H9 (cell line): ENCODE results near the gene NCAPG. TPM values are rescaled to one million over a fixed set of nuclear protein-coding genes. Genes with fewer than 3 reads are reported as not detected.

Experiments
- DNase-seq: peaks from one replicate; pipeline ENCODE4 v3.0.0-alpha.2; 2017
- H2AFZ ChIP-seq: one replicate; pipeline ENCODE4 v1.6.1; 2013; ENCODE audit warnings: mild to moderate bottlenecking, low read length, control low read depth, moderate library complexity
- H2AK5ac ChIP-seq: 2 replicates; pipeline ENCODE4 v1.6.1; 2013; ENCODE audit warnings: low read length, control low read depth, mixed read lengths; ENCODE audit not compliant: insufficient read length
- H2BK120ac ChIP-seq: one replicate; pipeline ENCODE4 v1.6.1; 2013; ENCODE audit warnings: low read depth, mild to moderate bottlenecking, low read length, control low read depth, inconsistent platforms; ENCODE audit not compliant: poor library complexity, severe bottlenecking
- H2BK12ac ChIP-seq: 2 replicates; pipeline ENCODE4 v1.6.1; 2013; ENCODE audit warnings: low read length, control low read depth, mixed read lengths, low read depth; ENCODE audit not compliant: insufficient read length
- H2BK15ac ChIP-seq: 2 replicates; pipeline ENCODE4 v1.6.1; 2013; ENCODE audit warnings: low read depth, low read length, control low read depth
- H2BK20ac ChIP-seq: one replicate; pipeline ENCODE4 v1.6.1; 2013; ENCODE audit warnings: low read depth, mild to moderate bottlenecking, low read length, control low read depth, inconsistent platforms; ENCODE audit not compliant: poor library complexity, severe bottlenecking
- H2BK5ac ChIP-seq: 2 replicates; pipeline ENCODE4 v1.6.1; 2013; ENCODE audit warnings: low read length, control low read depth, mixed read lengths; ENCODE audit not compliant: insufficient read length
- H3K14ac ChIP-seq: 2 replicates; pipeline ENCODE4 v1.6.1; 2013; ENCODE audit warnings: low read length, control low read depth; ENCODE audit not compliant: insufficient read depth
- H3K18ac ChIP-seq: 2 replicates; pipeline ENCODE4 v1.6.1; 2013; ENCODE audit warnings: low read depth, mild to moderate bottlenecking, mixed read lengths, low read length, control low read depth; ENCODE audit not compliant: insufficient read length
- H3K23ac ChIP-seq: 2 replicates; pipeline ENCODE4 v1.6.1; 2013; ENCODE audit warnings: low read length, control low read depth, mixed read lengths, low read depth; ENCODE audit not compliant: insufficient read length
- H3K23me2 ChIP-seq: 2 replicates; pipeline ENCODE4 v1.6.1; 2013; ENCODE audit warnings: low read depth, mild to moderate bottlenecking, mixed read lengths, low read length, control low read depth; ENCODE audit not compliant: insufficient read length, poor library complexity, severe bottlenecking
- H3K27ac ChIP-seq: 2 replicates; pipeline ENCODE4 v1.5.1; 2013; ENCODE audit warnings: low read length, control low read depth, mixed read lengths, low read depth; ENCODE audit not compliant: insufficient read length
- H3K27me3 ChIP-seq: 2 replicates; pipeline ENCODE4 v1.6.1; 2013; ENCODE audit warnings: low read length, control low read depth, inconsistent platforms; ENCODE audit not compliant: insufficient read depth
- H3K4ac ChIP-seq: 2 replicates; pipeline ENCODE4 v1.6.1; 2013; ENCODE audit warnings: low read depth, mild to moderate bottlenecking, control low read depth, inconsistent platforms, low read length, moderate library complexity
- H3K4me1 ChIP-seq: 2 replicates; pipeline ENCODE4 v1.6.1; 2013; ENCODE audit warnings: low read length, control low read depth, inconsistent platforms; ENCODE audit not compliant: insufficient read depth
- H3K4me2 ChIP-seq: 2 replicates; pipeline ENCODE4 v1.6.1; 2013; ENCODE audit warnings: low read length, control low read depth, mixed read lengths; ENCODE audit not compliant: insufficient read length, insufficient read depth
- H3K56ac ChIP-seq: 2 replicates; pipeline ENCODE4 v1.6.1; 2013; ENCODE audit warnings: low read depth, mild to moderate bottlenecking, mixed read lengths, low read length, control low read depth; ENCODE audit not compliant: insufficient read length
- H3K79me1 ChIP-seq: 2 replicates; pipeline ENCODE4 v1.6.1; 2013; ENCODE audit warnings: low read depth, mild to moderate bottlenecking, moderate library complexity, low read length, control low read depth, inconsistent platforms; ENCODE audit not compliant: insufficient read depth, poor library complexity, severe bottlenecking
- H3K79me2 ChIP-seq: 2 replicates; pipeline ENCODE4 v1.6.1; 2013; ENCODE audit warnings: low read length, control low read depth, inconsistent platforms; ENCODE audit not compliant: insufficient read depth
- H3K9ac ChIP-seq: 2 replicates; pipeline ENCODE4 v1.6.1; 2013; ENCODE audit warnings: low read length, control low read depth, mixed read lengths; ENCODE audit not compliant: insufficient read length; ENCODE audit errors: extremely low read depth
- H3K9me3 ChIP-seq: one replicate; pipeline ENCODE4 v1.6.1; 2013; ENCODE audit warnings: low read depth, low read length, inconsistent platforms; ENCODE audit not compliant: control insufficient read depth
- H3T11ph ChIP-seq: one replicate; pipeline ENCODE4 v1.6.1; 2013; ENCODE audit warnings: mild to moderate bottlenecking, low read length, control low read depth, inconsistent platforms
- H4K20me1 ChIP-seq: one replicate; pipeline ENCODE4 v1.6.1; 2013; ENCODE audit not compliant: control insufficient read depth, insufficient read length, insufficient read depth
- H4K5ac ChIP-seq: 2 replicates; pipeline ENCODE4 v1.6.1; 2013; ENCODE audit warnings: low read depth, mild to moderate bottlenecking, mixed read lengths, low read length, control low read depth; ENCODE audit not compliant: insufficient read length
- H4K8ac ChIP-seq: replicated peaks from 2 replicates; pipeline ENCODE4 v1.6.1; 2013; ENCODE audit warnings: low read length, control low read depth, mixed read lengths, low read depth; ENCODE audit not compliant: insufficient read length
- H4K91ac ChIP-seq: 2 replicates; pipeline ENCODE4 v1.6.1; 2013; ENCODE audit warnings: low read depth, mild to moderate bottlenecking, moderate library complexity, mixed read lengths, low read length, control low read depth; ENCODE audit not compliant: insufficient read length
- H3K27ac Mint-ChIP-seq, 3 experiments: 2 replicates in 2 of 3; 3 replicates in 1 of 3; pipeline ENCODE4 v1.8.0; 2020 to 2021; ENCODE audit warnings: mixed read lengths in 3 of 3, mild to moderate bottlenecking in 1 of 3, moderate library complexity in 1 of 3
- H3K27me3 Mint-ChIP-seq: 2 replicates; pipeline ENCODE4 v1.8.0; 2021; ENCODE audit warnings: low read depth, mild to moderate bottlenecking, moderate library complexity, mixed read lengths
- H3K36me3 Mint-ChIP-seq, 3 experiments: 2 replicates in 2 of 3; 3 replicates in 1 of 3; pipeline ENCODE4 v1.8.0; 2020 to 2021; ENCODE audit warnings: low read depth in 3 of 3, mixed read lengths in 3 of 3; ENCODE audit not compliant: insufficient read depth in 1 of 3
- H3K4me1 Mint-ChIP-seq, 2 experiments: 2 replicates each; pipeline ENCODE4 v1.8.0; 2020; ENCODE audit warnings: mixed read lengths in 2 of 2
- H3K4me3 Mint-ChIP-seq, 2 experiments: 2 replicates in 1 of 2; 3 replicates in 1 of 2; pipeline ENCODE4 v1.8.0; 2020 to 2021; ENCODE audit warnings: mild to moderate bottlenecking in 2 of 2, mixed read lengths in 2 of 2, moderate library complexity in 1 of 2
- H3K9me3 Mint-ChIP-seq, 2 experiments: 2 replicates in 1 of 2; 3 replicates in 1 of 2; pipeline ENCODE4 v1.8.0; 2020; ENCODE audit warnings: mild to moderate bottlenecking in 2 of 2, mixed read lengths in 2 of 2, moderate library complexity in 1 of 2
- WGBS: extraction: QIAGEN DNeasy Blood & Tissue Kit; methylation state at CpG from one replicate; pipeline ENCODE4 v1.1.7; 2013; ENCODE audit warnings: missing lambda C conversion rate, low lambda C conversion rate, mixed read lengths; ENCODE audit not compliant: insufficient read length; ENCODE audit errors: extremely low coverage; 5-methylcytosine and 5-hydroxymethylcytosine counted together
- total RNA-seq: library from RNA; stranded (reverse); gene quantifications from 2 replicates; pipeline ENCODE4 v1.2.1, GENCODE V29; 2021
- TF ChIP-seq, protein P1 (sequence below): fragments of 200-600 bp; sonication (generic); conservative IDR thresholded peaks from 3 replicates; pipeline ENCODE4 v1.8.0; 2021; ENCODE audit warnings: antibody characterized with exemption, mild to moderate bottlenecking

Gene NCAPG
- total RNA-seq, 1 experiment from 2014 or later = 48.8 TPM

DNA sequence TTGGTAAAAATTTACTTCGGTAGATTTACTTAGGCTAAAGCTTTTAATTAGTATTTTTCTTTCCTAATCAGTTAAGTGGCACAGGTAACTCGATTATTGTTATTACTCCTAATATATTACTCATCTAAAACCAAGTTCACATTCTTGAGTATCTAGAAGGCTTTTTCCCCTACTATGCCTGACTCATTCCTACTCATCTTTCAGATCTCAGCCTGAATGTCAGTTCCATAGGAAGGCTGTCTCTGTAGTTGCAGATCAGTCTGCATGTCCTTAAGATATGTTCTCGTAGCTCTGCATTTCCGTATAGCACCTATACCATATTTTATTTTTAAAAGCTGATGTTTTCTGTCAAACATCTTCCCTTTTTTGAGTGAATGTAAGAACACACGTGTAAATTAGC lies 23.5 kb upstream of the NCAPG start:
- Mint-ChIP-seq H3K4me1 (no peaks in the 10 kb centered on the region; a peak in 1 of 4 replicates), H3K36me3 (peaks cover 3 to 7% (median 5%) of the 10 kb centered on the region in 3 experiments; a peak in 5 of 7 replicates), H3K27ac (no peak overlapping the region), H3K4me3 (no peak overlapping the region), H3K9me3 (no peaks in the 10 kb centered on the region; a peak in 1 of 5 replicates), H3K27me3 (peaks cover 17% of the 10 kb centered on the region)
- Histone ChIP-seq H3K14ac (no peak overlapping the region), H2BK15ac (no peak overlapping the region), H2AFZ (no peak overlapping the region), H3K79me1 (no peaks in the 10 kb centered on the region), H3K27me3 (peaks cover 4% of the 10 kb centered on the region; the same call in 1 of the 2 replicates), H3K23me2 (no peaks in the 10 kb centered on the region), H3T11ph (no peak overlapping the region), H3K9me3 (no peaks in the 10 kb centered on the region), H3K23ac (no peak overlapping the region), H2BK20ac (no peak overlapping the region), H3K4me1 (no peaks in the 10 kb centered on the region), H4K8ac (no peak overlapping the region), H3K4me2 (no peak overlapping the region), H4K5ac (no peak overlapping the region), H3K4ac (no peak overlapping the region), H4K20me1 (no peaks in the 10 kb centered on the region), H2AK5ac (no peak overlapping the region), H2BK5ac (no peak overlapping the region), H2BK120ac (no peak overlapping the region), H2BK12ac (no peak overlapping the region), H3K18ac (no peak overlapping the region), H3K9ac (no peak overlapping the region), H3K79me2 (no peaks in the 10 kb centered on the region), H4K91ac (no peak overlapping the region), H3K56ac (no peak overlapping the region), H3K27ac (no peak overlapping the region)
- WGBS = no CpG with 5 or more reads among the region's 5 CpGs
- TF ChIP-seq, protein P1, sequence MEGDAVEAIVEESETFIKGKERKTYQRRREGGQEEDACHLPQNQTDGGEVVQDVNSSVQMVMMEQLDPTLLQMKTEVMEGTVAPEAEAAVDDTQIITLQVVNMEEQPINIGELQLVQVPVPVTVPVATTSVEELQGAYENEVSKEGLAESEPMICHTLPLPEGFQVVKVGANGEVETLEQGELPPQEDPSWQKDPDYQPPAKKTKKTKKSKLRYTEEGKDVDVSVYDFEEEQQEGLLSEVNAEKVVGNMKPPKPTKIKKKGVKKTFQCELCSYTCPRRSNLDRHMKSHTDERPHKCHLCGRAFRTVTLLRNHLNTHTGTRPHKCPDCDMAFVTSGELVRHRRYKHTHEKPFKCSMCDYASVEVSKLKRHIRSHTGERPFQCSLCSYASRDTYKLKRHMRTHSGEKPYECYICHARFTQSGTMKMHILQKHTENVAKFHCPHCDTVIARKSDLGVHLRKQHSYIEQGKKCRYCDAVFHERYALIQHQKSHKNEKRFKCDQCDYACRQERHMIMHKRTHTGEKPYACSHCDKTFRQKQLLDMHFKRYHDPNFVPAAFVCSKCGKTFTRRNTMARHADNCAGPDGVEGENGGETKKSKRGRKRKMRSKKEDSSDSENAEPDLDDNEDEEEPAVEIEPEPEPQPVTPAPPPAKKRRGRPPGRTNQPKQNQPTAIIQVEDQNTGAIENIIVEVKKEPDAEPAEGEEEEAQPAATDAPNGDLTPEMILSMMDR = no peak
- no peak for DNase-seq
